GM21786 (cell line): ENCODE results near the gene CDON.

ENCODE experiments used
- ATAC-seq: cut with Tn5 transposase; IDR thresholded peaks from one replicate; pipeline ENCODE4 v1.9.1; 2021; ENCODE audit not compliant: unreplicated experiment

The CDON gene

GRCh38 chr11:125946712-125947418, 115.8 kb downstream of the CDON start:
- no peak for ATAC-seq

- ATAC-seq = no peak
Measured at GRCh38 chr11:125945797-125946520, 116.7 kb downstream of the CDON start, which contains the start of gene VSIG10L2. VSIG10L2 (plus strand) TSS chr11:125946044; CDS start chr11:125946056, 12 bp downstream.

- ATAC-seq = no peak
Measured at GRCh38 chr11:125945011-125945796, 117.5 kb downstream of the CDON start.

- no peak for ATAC-seq
Measured at GRCh38 chr11:125944350-125945010, 118.2 kb downstream of the CDON start.

GRCh38 chr11:125943661-125944349, 118.9 kb downstream of the CDON start:
- no peak for ATAC-seq

- ATAC-seq = no peak
Measured at GRCh38 chr11:125942771-125943428, 119.8 kb downstream of the CDON start.

GRCh38 chr11:125941619-125942611, 120.8 kb downstream of the CDON start:
- peak; percentile 45 for ATAC-seq

- ATAC-seq = no peak
Measured at GRCh38 chr11:125941267-125941618, 121.4 kb downstream of the CDON start.

- ATAC-seq = no peak
Measured at GRCh38 chr11:125940145-125940544, 122.5 kb downstream of the CDON start.

GRCh38 chr11:125939081-125939521, 123.6 kb downstream of the CDON start:
- no peak for ATAC-seq

GRCh38 chr11:125938418-125938817, 124.2 kb downstream of the CDON start:
- no peak for ATAC-seq

GRCh38 chr11:125935618-125936199, 127.0 kb downstream of the CDON start:
- no peak for ATAC-seq

- no peak for ATAC-seq
Measured at GRCh38 chr11:125935056-125935455, 127.6 kb downstream of the CDON start.

- no peak for ATAC-seq
Measured at GRCh38 chr11:125934473-125934872, 128.2 kb downstream of the CDON start.

GRCh38 chr11:125933030-125933813, 129.4 kb downstream of the CDON start:
- no peak for ATAC-seq

- no peak for ATAC-seq
Measured at GRCh38 chr11:125932301-125932700, 130.4 kb downstream of the CDON start.

- no peak for ATAC-seq
Measured at GRCh38 chr11:125931668-125932067, 131.0 kb downstream of the CDON start.

- no peak for ATAC-seq
Measured at GRCh38 chr11:125931116-125931515, 131.6 kb downstream of the CDON start.
